Measurements from ENCODE around the gene OCIAD2.
"Not testable (repeated sequence)": the region's sequence is repeated elsewhere in the genome, so short reads cannot be mapped to it uniquely, and the experiment has no call there.

OCIAD2 gene

GRCh38 chr4:48851651-48852050 lies 54.9 kb downstream of the OCIAD2 start:
- no peak for DNase-seq

GRCh38 chr4:48848799-48849198 lies 57.8 kb downstream of the OCIAD2 start:
- DNase-seq = not testable (repeated sequence)

GRCh38 chr4:48844843-48845242 lies 61.7 kb downstream of the OCIAD2 start:
- DNase-seq = no peak

- DNase-seq = no peak
These were observed 65.3 kb downstream of the OCIAD2 start for GRCh38 chr4:48841045-48841827.

GRCh38 chr4:48836658-48837057 lies 69.9 kb downstream of the OCIAD2 start:
- DNase-seq = no peak

Data from stimulated activated CD4-positive, alpha-beta T cell treated with anti-CD3 and anti-CD28 coated beads, Interleukin-4, amount 100 ng/mL, for 24 hours (primary cell).